ENCODE results near the gene OBP2A.

OBP2A gene

GRCh38 chr9:135574943-135575342 lies 29.0 kb downstream of the OBP2A start:
- TF ChIP-seq TAF1 (IDR thresholded peaks at IDR 0.05; ENCODE audit: low read depth), result no peak
- no peak for TF ChIP-seq TEAD4 (IDR thresholded peaks at IDR 0.05)
- no peak for TF ChIP-seq EP300 (IDR thresholded peaks at IDR 0.05; ENCODE audit: borderline replicate concordance)
- no peak for TF ChIP-seq YY1 (IDR thresholded peaks at IDR 0.05; ENCODE audit: low read depth)
- TF ChIP-seq MAX (IDR thresholded peaks at IDR 0.05), result no peak
- no peak for TF ChIP-seq EGR1 (IDR thresholded peaks at IDR 0.05)
- TF ChIP-seq TCF12 (IDR thresholded peaks at IDR 0.05; ENCODE audit: low read depth), result no peak
- no peak for TF ChIP-seq USF1 (IDR thresholded peaks at IDR 0.05)
- no peak for TF ChIP-seq ZBTB7A (IDR thresholded peaks at IDR 0.05; ENCODE audit: low read depth)
- no peak for TF ChIP-seq CEBPB (IDR thresholded peaks at IDR 0.05)
- TF ChIP-seq NFIC (IDR thresholded peaks at IDR 0.05), result no peak
- TF ChIP-seq RAD21 (IDR thresholded peaks at IDR 0.05; ENCODE audit: low read depth), result no peak
- no peak for TF ChIP-seq CREB1 (IDR thresholded peaks at IDR 0.05; ENCODE audit: low read depth)
- no peak for TF ChIP-seq REST (IDR thresholded peaks at IDR 0.05; ENCODE audit: low read depth)
- no peak for TF ChIP-seq FOXM1 (IDR thresholded peaks at IDR 0.05; ENCODE audit: borderline replicate concordance, low read depth)

GRCh38 chr9:135575995-135576631 lies 30.2 kb downstream of the OBP2A start:
- TF ChIP-seq YY1 (IDR thresholded peaks at IDR 0.05; ENCODE audit: low read depth) (no peak), USF1 (IDR thresholded peaks at IDR 0.05) (no peak), CEBPB (IDR thresholded peaks at IDR 0.05) (no peak), EGR1 (IDR thresholded peaks at IDR 0.05) (no peak), RAD21 (IDR thresholded peaks at IDR 0.05; ENCODE audit: low read depth) (no peak), ZBTB7A (IDR thresholded peaks at IDR 0.05; ENCODE audit: low read depth) (no peak), REST (IDR thresholded peaks at IDR 0.05; ENCODE audit: low read depth) (no peak), FOXM1 (IDR thresholded peaks at IDR 0.05; ENCODE audit: borderline replicate concordance, low read depth) (no peak)

GRCh38 chr9:135577256-135577655 lies 31.3 kb downstream of the OBP2A start:
- no peak for TF ChIP-seq RAD21 (IDR thresholded peaks at IDR 0.05; ENCODE audit: low read depth)
- TF ChIP-seq NFIC (IDR thresholded peaks at IDR 0.05), result no peak
- TF ChIP-seq TAF1 (IDR thresholded peaks at IDR 0.05; ENCODE audit: low read depth), result no peak
- TF ChIP-seq FOXM1 (IDR thresholded peaks at IDR 0.05; ENCODE audit: borderline replicate concordance, low read depth), result no peak
- no peak for TF ChIP-seq CREB1 (IDR thresholded peaks at IDR 0.05; ENCODE audit: low read depth)
- no peak for TF ChIP-seq YY1 (IDR thresholded peaks at IDR 0.05; ENCODE audit: low read depth)
- TF ChIP-seq USF1 (IDR thresholded peaks at IDR 0.05), result no peak
- no peak for TF ChIP-seq CEBPB (IDR thresholded peaks at IDR 0.05)
- TF ChIP-seq MAX (IDR thresholded peaks at IDR 0.05), result no peak
- TF ChIP-seq TEAD4 (IDR thresholded peaks at IDR 0.05), result no peak
- TF ChIP-seq EGR1 (IDR thresholded peaks at IDR 0.05), result no peak
- TF ChIP-seq ZBTB7A (IDR thresholded peaks at IDR 0.05; ENCODE audit: low read depth), result no peak
- no peak for TF ChIP-seq REST (IDR thresholded peaks at IDR 0.05; ENCODE audit: low read depth)

DNA sequence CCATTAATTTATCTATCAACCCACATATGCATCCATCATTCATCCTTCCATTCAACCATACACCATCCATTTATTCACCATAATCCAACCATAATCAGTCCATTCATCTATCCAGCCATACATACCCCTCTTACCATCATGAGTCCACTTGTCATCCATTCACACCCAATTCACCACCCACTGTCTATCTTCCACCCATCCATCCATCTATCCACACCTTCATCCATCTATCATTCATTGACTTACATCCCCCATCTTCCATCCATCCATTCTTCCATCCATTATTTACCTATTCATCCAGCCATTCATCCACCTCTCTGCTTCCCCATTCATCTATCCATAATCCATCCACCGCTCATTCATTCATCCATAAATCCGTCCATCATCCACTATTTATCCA lies 33.4 kb downstream of the OBP2A start:
- no peak for TF ChIP-seq TEAD4 (IDR thresholded peaks at IDR 0.05)
- TF ChIP-seq ZBTB7A (IDR thresholded peaks at IDR 0.05; ENCODE audit: low read depth), result no peak
- no peak for TF ChIP-seq EGR1 (IDR thresholded peaks at IDR 0.05)
- no peak for TF ChIP-seq USF1 (IDR thresholded peaks at IDR 0.05)
- no peak for TF ChIP-seq EP300 (IDR thresholded peaks at IDR 0.05; ENCODE audit: borderline replicate concordance)
- no peak for TF ChIP-seq NFIC (IDR thresholded peaks at IDR 0.05)
- TF ChIP-seq MAX (IDR thresholded peaks at IDR 0.05), result no peak
- no peak for TF ChIP-seq RAD21 (IDR thresholded peaks at IDR 0.05; ENCODE audit: low read depth)
- no peak for TF ChIP-seq REST (IDR thresholded peaks at IDR 0.05; ENCODE audit: low read depth)
- no peak for TF ChIP-seq TAF1 (IDR thresholded peaks at IDR 0.05; ENCODE audit: low read depth)
- no peak for TF ChIP-seq CEBPB (IDR thresholded peaks at IDR 0.05)
- TF ChIP-seq YY1 (IDR thresholded peaks at IDR 0.05; ENCODE audit: low read depth), result no peak
- TF ChIP-seq CREB1 (IDR thresholded peaks at IDR 0.05; ENCODE audit: low read depth), result no peak
- TF ChIP-seq FOXM1 (IDR thresholded peaks at IDR 0.05; ENCODE audit: borderline replicate concordance, low read depth), result no peak
